Globus pallidus (tissue), 1 donor: ENCODE data around the gene TDG.

Experiments used
- DNase-seq: peaks from one replicate; pipeline ENCODE4 v3.0.0-alpha.2; 2015; ENCODE audit warnings: low spot score

TDG gene

DNA sequence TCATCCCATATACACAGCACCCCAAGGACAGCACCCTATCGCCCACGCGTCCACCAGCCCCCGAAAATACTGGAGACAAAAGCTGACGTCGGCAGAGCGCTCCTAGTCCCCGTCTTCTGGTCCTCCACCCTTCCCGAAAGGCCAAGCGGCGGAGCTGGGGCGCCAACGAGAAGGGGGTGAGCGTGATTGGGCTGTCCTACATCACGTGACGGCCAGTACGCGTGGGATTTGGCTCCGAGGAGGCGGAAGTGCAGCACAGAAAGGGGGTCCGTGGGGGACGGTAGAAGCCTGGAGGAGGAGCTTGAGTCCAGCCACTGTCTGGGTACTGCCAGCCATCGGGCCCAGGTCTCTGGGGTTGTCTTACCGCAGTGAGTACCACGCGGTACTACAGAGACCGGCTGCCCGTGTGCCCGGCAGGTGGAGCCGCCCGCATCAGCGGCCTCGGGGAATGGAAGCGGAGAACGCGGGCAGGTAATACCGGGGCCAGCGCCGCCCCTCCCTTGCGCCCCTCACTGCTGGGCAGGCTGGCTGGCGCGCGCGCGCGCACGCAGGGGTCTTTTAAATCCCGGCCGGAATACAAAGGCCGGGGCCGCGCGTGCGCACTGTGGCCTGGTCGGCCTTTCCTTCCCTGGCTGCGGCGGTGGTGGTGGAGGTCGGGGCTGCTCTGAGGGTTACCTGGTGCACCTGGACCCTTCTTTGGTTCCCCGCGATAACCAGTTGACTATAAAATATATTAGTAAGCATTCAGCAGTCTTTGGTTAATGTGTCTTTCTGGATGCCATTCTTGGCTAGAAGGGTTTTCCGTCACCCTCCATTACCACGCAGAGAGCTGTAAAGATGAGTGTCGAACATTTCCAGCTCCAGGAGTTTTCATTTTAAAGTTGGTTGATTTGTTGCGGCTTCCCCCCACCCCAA lies at the start of gene TDG:
TSS of gene TDG (plus strand) at position 283 of the 915 bp plus-strand sequence. CDS start at position 449, 166 bp downstream.
- peak; percentile 98 for DNase-seq

- no peak for DNase-seq
Measured at GRCh38 chr12:103917873-103918272, 47.8 kb upstream of the TDG start.

- no peak for DNase-seq
Measured at GRCh38 chr12:103924761-103925641, 40.7 kb upstream of the TDG start.

DNA sequence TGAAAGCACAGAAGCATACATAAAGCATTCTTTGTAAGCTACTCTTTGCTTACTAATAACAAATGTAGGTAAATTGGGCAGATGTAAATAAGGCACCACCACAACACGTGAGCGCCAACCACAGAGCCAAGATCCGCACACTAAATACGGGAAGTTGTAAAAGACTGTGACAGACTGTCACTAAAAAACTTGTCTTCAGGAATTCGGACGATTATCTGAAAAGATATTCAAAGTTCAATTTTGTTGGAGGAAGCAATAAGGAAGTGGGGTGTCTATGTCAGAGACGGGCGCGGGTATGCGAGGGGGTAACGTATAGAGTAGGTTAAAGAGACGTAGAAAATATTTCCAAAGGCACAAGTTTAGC lies 37.0 kb upstream of the TDG start:
- DNase-seq, result peak; percentile 27

DNA sequence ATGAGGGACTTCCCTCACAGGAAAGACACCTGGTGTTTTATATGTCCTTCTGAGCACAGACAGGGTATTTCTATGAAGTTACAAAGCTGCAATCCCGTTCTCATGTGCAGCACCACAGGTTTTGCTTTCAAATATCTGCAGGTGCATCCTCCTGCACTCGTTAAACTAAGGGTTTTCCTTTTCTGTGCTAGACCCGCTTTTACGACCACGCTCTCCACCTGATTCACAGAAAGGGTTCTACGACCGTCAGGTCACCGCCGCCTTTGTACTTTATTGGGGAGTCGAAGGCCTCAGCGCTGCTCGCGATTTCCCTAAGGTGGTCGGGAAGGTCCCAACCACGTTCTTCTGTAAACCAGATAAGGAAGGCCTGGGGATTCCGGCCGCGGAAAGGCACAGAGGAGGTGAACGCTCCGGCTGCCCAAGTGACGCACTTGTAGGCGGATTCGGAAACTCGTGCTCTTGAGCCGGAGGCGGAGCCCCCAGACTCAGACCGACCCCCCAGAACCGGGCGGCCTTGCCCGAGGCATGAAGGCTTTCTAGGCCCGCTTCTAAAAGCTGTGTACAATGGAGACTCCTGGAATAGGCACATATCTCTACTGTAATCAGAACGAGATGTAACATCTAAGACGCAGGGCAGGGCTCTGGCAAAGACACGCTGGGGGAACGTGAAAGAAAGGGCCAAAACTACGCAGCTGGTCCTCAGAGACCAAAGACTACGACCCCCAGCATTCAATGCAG lies 36.5 kb upstream of the TDG start:
- DNase-seq, result peak; percentile 95

- no peak for DNase-seq
Measured at GRCh38 chr12:103929784-103930033, 36.0 kb upstream of the TDG start.

DNA sequence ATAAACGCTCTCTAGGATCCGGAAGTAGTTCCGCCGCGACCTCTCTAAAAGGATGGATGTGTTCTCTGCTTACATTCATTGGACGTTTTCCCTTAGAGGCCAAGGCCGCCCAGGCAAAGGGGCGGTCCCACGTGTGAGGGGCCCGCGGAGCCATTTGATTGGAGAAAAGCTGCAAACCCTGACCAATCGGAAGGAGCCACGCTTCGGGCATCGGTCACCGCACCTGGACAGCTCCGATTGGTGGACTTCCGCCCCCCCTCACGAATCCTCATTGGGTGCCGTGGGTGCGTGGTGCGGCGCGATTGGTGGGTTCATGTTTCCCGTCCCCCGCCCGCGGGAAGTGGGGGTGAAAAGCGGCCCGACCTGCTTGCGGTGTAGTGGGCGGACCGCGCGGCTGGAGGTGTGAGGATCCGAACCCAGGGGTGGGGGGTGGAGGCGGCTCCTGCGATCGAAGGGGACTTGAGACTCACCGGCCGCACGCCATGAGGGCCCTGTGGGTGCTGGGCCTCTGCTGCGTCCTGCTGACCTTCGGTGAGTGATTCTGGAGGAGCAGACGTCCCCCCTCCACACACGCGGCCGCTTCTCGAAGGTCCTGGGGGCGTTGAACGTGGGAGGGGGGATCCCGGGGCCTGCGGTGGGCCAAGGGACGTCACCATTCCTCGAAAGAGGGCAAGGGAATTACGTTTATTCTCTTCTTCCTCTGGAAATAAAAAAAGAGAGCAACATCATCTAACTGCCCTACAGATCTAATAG lies 35.5 kb upstream of the TDG start, which contains the start of gene HSP90B1:
TSS of gene HSP90B1 (plus strand) at position 377 of the 753 bp plus-strand sequence. CDS start at position 483, 106 bp downstream.
- peak; percentile 100 for DNase-seq

DNA sequence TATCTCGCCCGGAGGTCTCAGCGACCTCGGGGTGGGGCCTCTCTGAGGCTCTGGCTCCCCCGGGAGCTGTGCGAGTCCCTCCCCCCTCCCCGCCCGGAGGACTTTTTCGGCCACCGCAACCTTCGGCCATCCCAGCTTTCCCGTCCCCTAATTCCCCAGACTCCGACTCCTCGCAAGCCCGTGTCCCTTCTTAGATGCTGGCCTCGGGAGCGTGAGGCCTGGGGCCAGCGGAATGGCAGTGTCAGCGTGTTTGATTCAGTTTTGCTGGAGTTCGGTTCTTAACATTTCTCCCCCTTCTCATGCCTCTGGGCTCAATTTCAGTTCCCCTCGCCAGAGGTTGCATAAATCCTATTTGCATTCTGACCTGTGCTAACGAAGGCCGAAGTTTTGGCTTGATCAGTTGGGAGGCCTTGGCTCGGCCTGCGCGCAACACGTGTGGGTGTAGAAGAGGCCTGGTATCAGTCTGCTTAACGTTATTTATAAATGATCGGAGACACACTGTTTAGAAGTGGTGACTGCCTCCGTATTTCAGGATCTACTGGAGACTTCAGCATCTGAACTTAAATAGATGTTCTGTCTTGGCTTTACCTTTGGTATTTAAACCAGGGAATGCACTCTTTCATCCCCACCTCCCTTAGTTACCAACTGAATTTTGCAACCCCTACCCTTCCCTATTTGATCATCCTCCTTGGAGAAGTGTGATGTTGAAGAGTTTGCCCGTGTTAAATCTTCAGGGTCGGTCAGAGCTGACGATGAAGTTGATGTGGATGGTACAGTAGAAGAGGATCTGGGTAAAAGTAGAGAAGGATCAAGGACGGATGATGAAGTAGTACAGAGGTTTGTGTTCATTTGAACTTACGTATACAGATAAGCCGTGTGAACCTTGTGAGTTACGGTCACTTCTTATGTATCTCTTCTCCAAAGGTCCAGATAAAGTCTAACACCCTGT lies 34.6 kb upstream of the TDG start:
- peak; percentile 20 for DNase-seq

DNA sequence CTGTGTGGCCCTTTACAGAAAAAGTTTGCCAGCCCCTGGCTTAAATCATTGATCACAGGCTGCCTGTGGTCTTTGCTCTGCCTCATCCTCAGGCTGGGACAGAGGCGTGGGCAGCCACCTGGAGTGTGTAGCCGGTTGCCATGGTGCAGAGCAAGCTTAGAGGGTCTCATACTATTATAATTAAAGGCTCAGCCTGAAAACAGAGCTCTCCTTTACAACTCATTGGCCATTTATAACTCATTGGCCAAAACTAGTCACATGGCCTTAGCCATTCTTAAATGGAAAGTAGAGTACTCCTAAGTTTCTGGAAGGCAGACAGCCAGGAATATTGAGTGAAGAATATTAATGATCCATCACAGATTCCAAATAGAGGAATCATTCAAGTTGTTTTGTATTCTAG lies 32.4 kb upstream of the TDG start:
- DNase-seq, result no peak

DNA sequence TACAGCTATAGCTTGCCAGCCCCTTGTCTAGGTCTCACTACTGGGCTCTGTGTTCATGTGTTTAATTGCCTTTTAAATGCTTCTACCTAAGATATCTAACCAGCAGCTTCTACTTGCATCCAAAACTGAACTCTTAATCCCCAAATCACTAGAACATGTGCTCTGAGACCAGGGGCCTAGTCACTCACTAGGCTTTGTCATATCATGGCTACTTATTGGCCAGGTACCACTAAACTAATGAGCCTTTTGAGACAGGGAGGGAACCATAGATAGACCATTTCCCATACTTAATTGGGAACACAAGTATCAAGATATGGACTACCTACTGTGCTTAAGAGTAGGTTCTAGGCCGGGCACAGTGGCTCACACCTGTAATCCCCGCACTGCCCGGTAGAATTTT lies 29.0 kb upstream of the TDG start:
- DNase-seq, result no peak

DNA sequence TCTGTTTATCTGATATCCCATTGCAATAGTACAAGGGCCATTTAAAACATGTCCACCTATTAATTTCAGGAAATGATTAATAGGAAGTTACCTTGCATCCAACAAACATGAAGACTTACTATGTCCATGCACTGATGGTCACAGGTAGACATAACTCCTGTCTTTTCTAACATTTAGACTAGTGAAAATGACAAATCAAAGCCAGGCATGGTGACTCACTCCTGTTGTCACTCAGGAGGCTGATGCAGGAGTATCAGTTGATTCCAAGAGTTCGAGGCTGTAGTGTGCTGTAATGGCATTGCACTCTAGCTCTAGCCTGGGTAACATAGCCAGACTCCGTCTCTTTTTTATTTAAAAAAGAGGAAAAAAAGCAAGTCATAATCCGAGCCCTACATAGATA lies 20.7 kb upstream of the TDG start:
- no peak for DNase-seq

DNA sequence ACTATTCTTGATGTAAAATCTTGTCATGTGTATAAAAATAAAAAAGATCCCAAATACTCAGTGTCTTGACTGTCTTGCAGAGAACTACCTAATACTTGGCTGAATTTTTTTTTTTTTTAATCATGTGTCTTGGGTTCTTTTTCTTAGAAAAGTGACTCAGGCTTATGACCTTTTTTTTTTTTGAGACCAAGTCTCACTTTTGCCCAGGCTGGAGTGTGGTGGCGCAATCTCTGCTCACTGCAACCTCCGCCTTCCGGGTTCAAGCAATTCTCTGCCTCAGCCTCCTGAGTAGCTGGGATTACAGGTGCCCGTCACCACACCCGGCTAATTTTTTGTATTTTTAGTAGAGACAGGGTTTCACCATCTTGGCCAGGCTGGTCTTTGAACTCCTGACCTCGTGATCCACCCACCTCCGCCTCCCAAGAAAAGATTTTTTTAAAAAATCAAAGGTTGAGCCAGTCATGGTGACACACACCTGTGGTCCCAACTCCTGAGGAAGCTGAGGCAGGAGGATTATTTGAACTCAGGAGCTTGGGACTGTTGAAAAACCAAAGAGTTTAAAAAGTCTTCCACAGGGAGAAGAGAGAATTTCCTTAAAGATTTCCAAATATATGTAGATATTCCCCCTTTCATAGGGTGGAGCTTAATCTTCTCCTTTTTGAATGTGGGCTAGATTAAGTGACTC lies 17.7 kb upstream of the TDG start:
- no peak for DNase-seq

- DNase-seq, result no peak
Measured at GRCh38 chr12:103948746-103949406, 16.8 kb upstream of the TDG start.

DNA sequence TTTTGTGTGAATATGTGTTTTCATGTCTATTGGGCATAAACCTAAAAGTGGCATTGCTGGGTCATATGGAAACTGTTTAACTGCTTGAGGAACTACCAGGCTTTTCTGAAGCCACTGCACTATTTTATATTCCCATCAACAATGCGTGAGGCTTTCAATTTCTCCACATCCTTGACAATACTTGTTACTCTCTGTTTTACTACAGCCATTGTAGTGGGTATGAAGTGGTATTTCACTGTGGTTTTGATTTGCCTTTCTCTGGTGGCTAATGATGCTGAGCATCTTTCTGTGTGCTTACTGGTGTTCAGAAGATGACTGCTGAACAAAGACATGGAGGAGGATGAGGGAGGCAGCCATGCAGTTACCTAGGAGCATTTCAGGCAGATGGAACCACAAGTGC lies 13.2 kb upstream of the TDG start:
- DNase-seq, result no peak

DNA sequence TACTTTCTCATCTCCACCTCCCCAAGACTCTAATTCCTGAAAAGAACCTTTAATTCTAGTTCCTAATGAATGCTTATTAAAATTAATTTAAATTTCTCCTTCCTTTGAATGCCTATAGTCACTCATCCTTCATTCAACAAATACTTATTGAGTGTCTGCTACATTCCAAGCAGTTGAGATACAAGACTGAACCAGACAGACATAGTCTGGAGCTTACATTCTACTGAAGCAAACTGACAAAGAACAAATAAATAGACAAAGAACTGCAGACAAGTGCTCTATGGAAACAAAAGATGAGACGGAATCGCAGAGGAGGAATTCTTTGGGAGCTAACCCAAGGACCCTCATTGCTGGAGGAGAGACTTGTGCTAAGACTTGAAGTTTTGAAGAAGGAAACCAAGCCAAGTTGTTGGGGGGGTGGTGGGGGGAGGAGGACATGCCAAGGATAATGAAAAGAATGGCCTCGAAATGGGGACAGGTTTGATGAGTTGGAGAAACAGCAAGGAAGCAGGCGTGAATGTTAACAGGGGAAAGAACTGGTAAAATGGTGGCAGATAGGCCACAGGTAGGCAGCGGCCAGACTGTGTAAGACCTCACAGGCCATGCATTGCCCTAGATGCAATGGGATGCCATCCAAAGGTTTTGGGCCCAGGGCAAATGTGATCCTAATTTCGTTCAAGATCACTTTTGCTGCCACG lies 9.7 kb upstream of the TDG start:
- DNase-seq, result no peak

DNA sequence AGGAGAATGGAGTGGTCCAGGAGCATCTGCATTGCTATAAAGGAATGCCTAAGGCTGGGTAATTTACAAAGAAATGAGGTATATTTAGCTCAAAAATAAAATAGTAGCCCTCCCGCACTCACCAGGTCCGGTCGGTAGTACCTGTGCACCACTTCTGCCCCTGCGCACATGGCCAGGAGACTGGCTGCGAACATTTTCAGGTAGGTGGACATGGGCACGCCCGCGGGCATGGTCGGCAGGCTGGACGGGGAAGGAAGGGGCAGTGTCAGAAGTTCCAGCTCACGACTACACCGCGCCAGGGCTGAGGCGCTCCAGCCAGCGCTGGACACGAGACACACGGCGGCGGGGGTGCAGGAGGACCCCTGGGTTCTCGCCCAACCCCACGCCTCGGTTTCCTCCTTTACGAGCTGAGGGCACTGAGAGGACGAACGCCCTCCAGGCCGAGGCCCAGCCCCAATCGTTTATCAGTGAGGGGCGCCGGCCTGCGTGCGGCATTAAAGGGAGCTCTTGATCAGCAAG lies 9.1 kb upstream of the TDG start:
- DNase-seq, result no peak

- DNase-seq, result no peak
Measured at GRCh38 chr12:103957865-103958388, 7.7 kb upstream of the TDG start.

GRCh38 chr12:103958621-103959020 lies 7.1 kb upstream of the TDG start:
- no peak for DNase-seq
